Esophagus muscularis mucosa (tissue), 4 donors: ENCODE results near the gene PCSK7. TPM values are rescaled to one million over a fixed set of nuclear protein-coding genes. Genes with fewer than 3 reads are reported as not detected.

Experiments
- DNase-seq: peaks from one replicate; pipeline ENCODE4 v3.0.0-alpha.2; 2017; ENCODE audit errors: extremely low spot score
- H3K27ac ChIP-seq, 4 donors: fragments of 200-600 bp; sonication (generic); replicated peaks in 1 of 4; 1 replicate in 3 of 4; 2 replicates in 1 of 4; pipeline ENCODE4 v1.5.1; 2016 to 2019; ENCODE audit warnings: mild to moderate bottlenecking in 1 of 4
- H3K27me3 ChIP-seq, 4 donors: fragments of 200-600 bp; sonication (generic); one replicate each; pipeline versions ENCODE4 v1.5.1 to v1.6.0; 2016 to 2019
- H3K36me3 ChIP-seq, 4 donors: fragments of 200-600 bp; sonication (generic); one replicate each; pipeline ENCODE4 v1.5.1; 2016 to 2019
- H3K4me1 ChIP-seq, 4 donors: fragments of 200-600 bp; sonication (generic); one replicate each; pipeline ENCODE4 v1.5.1; 2016 to 2019
- H3K4me3 ChIP-seq, 4 donors: fragments of 200-600 bp; sonication (generic); 1 replicate in 2 of 4; 2 replicates in 2 of 4; pipeline ENCODE4 v1.5.1; 2016 to 2019; ENCODE audit warnings: mild to moderate bottlenecking in 4 of 4, moderate library complexity in 1 of 4
- H3K9me3 ChIP-seq, 4 donors: fragments of 200-600 bp; sonication (generic); 1 replicate in 3 of 4; 2 replicates in 1 of 4; pipeline ENCODE4 v1.5.1; 2016 to 2019
- CTCF ChIP-seq, 3 experiments: fragments of 200-600 bp in 2 of 3; fragments of 450-650 bp in 1 of 3; sonication (generic) in 2 of 3; IDR thresholded peaks; one replicate each; pipeline ENCODE4 v1.5.1; 2017 to 2019; ENCODE audit warnings: antibody characterized with exemption in 3 of 3, mild to moderate bottlenecking in 2 of 3, moderate library complexity in 1 of 3
- EP300 ChIP-seq: sonication (generic); formaldehyde crosslinking; IDR thresholded peaks from one replicate; pipeline ENCODE4 v1.6.1; 2017; ENCODE audit warnings: antibody characterized with exemption
- POLR2A ChIP-seq: fragments of 450-650 bp; IDR thresholded peaks from one replicate; pipeline ENCODE4 v1.6.1; 2017; ENCODE audit warnings: antibody characterized with exemption, moderate library complexity, mild to moderate bottlenecking, low read depth
- POLR2AphosphoS5 ChIP-seq, 2 donors: sonication (generic); formaldehyde crosslinking; IDR thresholded peaks; one replicate each; pipeline ENCODE4 v1.6.1; 2017; ENCODE audit warnings: antibody characterized with exemption in 2 of 2
- WGBS: methylation state at CpG from one replicate; pipeline ENCODE4 v1.1.5; 2018; 5-methylcytosine and 5-hydroxymethylcytosine counted together
- intact Hi-C: fragments of 100-400 bp; cut with DNase I; formaldehyde crosslinking; loops from one replicate; pipeline ENCODE4 v1.15.1; 2023
- total RNA-seq, 4 donors: library from RNA; depleted of rRNA; stranded (reverse); fragments of >200 nt; gene quantifications; one replicate each; pipeline versions ENCODE4 v1.1.0 to v1.2.1, GENCODE V29; 2016

The PCSK7 gene
- total RNA-seq, 4 donors from 2014 or later: 27.8 to 43.7 (median 31.9) TPM

GRCh38 chr11:117229931-117230285 is 2.0 kb downstream of the PCSK7 start:
- intact Hi-C loops: loop anchor here (5.0 to 10.0 kb wide), 2 partner anchors 133 to 455 kb away; partner anchors contain the start of genes BUD13 and SIK3

GRCh38 chr11:117229411-117229810 is 2.5 kb downstream of the PCSK7 start:
- H3K4me1 ChIP-seq: peaks cover 24 to 71% (median 63%) of the 10 kb centered on the region in 4 donors
- WGBS: 91% methylated on average over 12 of the region's 12 CpGs
- no peaks in the 10 kb centered on the region for H3K27me3 ChIP-seq
- H3K4me3 ChIP-seq: no peak overlapping the region
- H3K36me3 ChIP-seq: peaks cover 33 to 53% (median 49%) of the 10 kb centered on the region in 4 donors
- TF ChIP-seq EP300 (no peak), CTCF (IDR thresholded peaks at IDR 0.05) (no peak), POLR2A (no peak), POLR2AphosphoS5 (IDR thresholded peaks at IDR 0.05) (no peak)
- intact Hi-C loops: loop anchor here (5.0 kb wide), 1 partner anchor 132 kb away; the partner anchor contains the start of gene SIK3
- H3K9me3 ChIP-seq: no peaks in the 10 kb centered on the region
- DNase-seq: no peak
- peak overlapping the region in 2 of 4 donors; percentile 98 to 99 for H3K27ac ChIP-seq

More at GRCh38 chr11:117229931-117230285, 2.0 kb downstream of the PCSK7 start:
- H3K4me3 ChIP-seq: no peak overlapping the region
- 85% methylated on average over 5 of the region's 5 CpGs for WGBS
- H3K27ac ChIP-seq: peak overlapping the region in 3 of 4 donors; percentile 98 to 100 (median 99)
- peaks cover 33 to 48% (median 48%) of the 10 kb centered on the region in 4 donors for H3K36me3 ChIP-seq
- no peak for DNase-seq
- H3K9me3 ChIP-seq: no peaks in the 10 kb centered on the region
- TF ChIP-seq POLR2A (no peak), POLR2AphosphoS5 (IDR thresholded peaks at IDR 0.05) (no peak), EP300 (no peak), CTCF (IDR thresholded peaks at IDR 0.05) (no peak)
- no peaks in the 10 kb centered on the region for H3K27me3 ChIP-seq
- H3K4me1 ChIP-seq: peaks cover 24 to 68% (median 58%) of the 10 kb centered on the region in 4 donors

GRCh38 chr11:117228091-117228490 is 3.8 kb downstream of the PCSK7 start:
- Histone ChIP-seq H3K4me1 (peaks cover 15 to 71% (median 63%) of the 10 kb centered on the region in 4 donors), H3K27me3 (no peaks in the 10 kb centered on the region), H3K9me3 (no peaks in the 10 kb centered on the region), H3K36me3 (peaks cover 33 to 66% (median 62%) of the 10 kb centered on the region in 4 donors), H3K27ac (no peak overlapping the region), H3K4me3 (no peak overlapping the region)
- DNase-seq: no peak
- 82% methylated on average over 11 of the region's 11 CpGs for WGBS
- TF ChIP-seq POLR2A (no peak), POLR2AphosphoS5 (IDR thresholded peaks at IDR 0.05) (no peak), EP300 (no peak), CTCF (IDR thresholded peaks at IDR 0.05) (no peak)
- intact Hi-C loops: loop anchor here (5.0 kb wide), 1 partner anchor 131 kb away; the partner anchor contains the start of gene SIK3

- TF ChIP-seq CTCF (IDR thresholded peaks at IDR 0.05): peak; percentile 78 to 96 (median 80)
- TF ChIP-seq POLR2AphosphoS5 (IDR thresholded peaks at IDR 0.05): peak; percentile 40 to 61
- TF ChIP-seq EP300: no peak
- no peak for TF ChIP-seq POLR2A
- H3K4me1 ChIP-seq: peaks cover 24 to 82% (median 74%) of the 10 kb centered on the region in 4 donors
Observed at GRCh38 chr11:117226388-117227385, 5.2 kb downstream of the PCSK7 start.

More at GRCh38 chr11:117226388-117227385, 5.2 kb downstream of the PCSK7 start:
- Histone ChIP-seq H3K9me3 (no peaks in the 10 kb centered on the region), H3K36me3 (peaks cover 33 to 75% (median 65%) of the 10 kb centered on the region in 4 donors), H3K27ac (peak overlapping the region; percentile 23 to 95 (median 94)), H3K4me3 (no peak overlapping the region), H3K27me3 (no peaks in the 10 kb centered on the region)
- intact Hi-C loops: loop anchor here (1.0 to 5.0 kb wide), 2 partner anchors 45 to 129 kb away; partner anchors contain the start of gene SIK3
- no peak for DNase-seq
- 41% methylated on average over 9 of the region's 19 CpGs for WGBS
